OCI-LY7 (cell line): ENCODE results near the gene KREMEN1. TPM values are rescaled to one million over a fixed set of nuclear protein-coding genes. Genes with fewer than 3 reads are reported as not detected.

Experiments used
- BruUV-seq: library from RNA; stranded (reverse); fragments of 400-500 nt; replicated peaks from 2 replicates; lab custom pipeline; 2021; lab: Mats Ljungman, UMichigan
- CTCF ChIA-PET: fragments of 300-600 bp; sonication (Branson Sonifier 250); formaldehyde crosslinking; loops from one replicate; lab custom pipeline; 2022; ENCODE audit warnings: antibody characterized with exemption; ENCODE audit not compliant: unreplicated experiment; lab: Charles Lee
- POLR2A ChIA-PET: fragments of 300-600 bp; sonication (Branson Sonifier 250); formaldehyde crosslinking; loops from one replicate; lab custom pipeline; 2022; ENCODE audit warnings: antibody characterized with exemption; lab: Charles Lee
- DNase-seq: peaks from one replicate; pipeline ENCODE4 v3.0.0-alpha.2; 2015; ENCODE audit warnings: low spot score
- H2AFZ ChIP-seq: fragments of 200-600 bp; sonication (generic), shearing (Covaris generic); 2 replicates; pipeline ENCODE4 v1.6.1; 2014; ENCODE audit warnings: mild to moderate bottlenecking, antibody characterized with exemption, low read length, moderate library complexity
- H3K27ac ChIP-seq: fragments of 200-600 bp; sonication (generic); 2 replicates; pipeline ENCODE4 v1.5.1; 2014; ENCODE audit warnings: mixed run types, low read depth, mild to moderate bottlenecking, moderate library complexity, low read length, inconsistent platforms; ENCODE audit not compliant: poor library complexity, severe bottlenecking
- H3K36me3 ChIP-seq: fragments of 200-600 bp; sonication (generic); 2 replicates; pipeline ENCODE4 v1.6.1; 2014; ENCODE audit warnings: mild to moderate bottlenecking, antibody characterized with exemption, low read length, moderate library complexity, mixed read lengths; ENCODE audit not compliant: insufficient read depth
- H3K4me1 ChIP-seq: fragments of 200-600 bp; sonication (generic); 2 replicates; pipeline ENCODE4 v1.5.1; 2014; ENCODE audit warnings: mild to moderate bottlenecking, low read length; ENCODE audit not compliant: insufficient read depth, poor library complexity, severe bottlenecking
- H3K4me2 ChIP-seq: fragments of 200-600 bp; sonication (generic); 2 replicates; pipeline ENCODE4 v1.6.1; 2014; ENCODE audit warnings: mild to moderate bottlenecking, low read length
- H3K4me3 ChIP-seq: fragments of 200-600 bp; sonication (generic); 2 replicates; pipeline ENCODE4 v1.5.1; 2014; ENCODE audit warnings: mild to moderate bottlenecking, low read depth, low read length; ENCODE audit not compliant: poor library complexity, severe bottlenecking
- H3K79me2 ChIP-seq: fragments of 200-600 bp; sonication (generic); 2 replicates; pipeline ENCODE4 v1.6.1; 2016; ENCODE audit warnings: low read depth, mild to moderate bottlenecking, low read length, moderate library complexity, mixed read lengths; ENCODE audit not compliant: insufficient read depth
- H3K9me2 ChIP-seq: fragments of 200-600 bp; sonication (generic); 2 replicates; pipeline ENCODE4 v1.6.1; 2016; ENCODE audit warnings: mild to moderate bottlenecking, low read length, mixed read lengths; ENCODE audit not compliant: insufficient read depth
- H3K9me3 ChIP-seq: fragments of 200-600 bp; sonication (generic); 2 replicates; pipeline ENCODE4 v1.6.1; 2014; ENCODE audit warnings: mild to moderate bottlenecking, mixed run types, low read length, mixed read lengths
- H4K20me1 ChIP-seq: fragments of 200-600 bp; sonication (generic); 2 replicates; pipeline ENCODE4 v1.6.1; 2014; ENCODE audit warnings: mild to moderate bottlenecking, antibody characterized with exemption, low read length, moderate library complexity, mixed read lengths; ENCODE audit not compliant: insufficient read depth
- CTCF ChIP-seq: fragments of 200-600 bp; sonication (generic); conservative IDR thresholded peaks from 2 replicates; pipeline ENCODE4 v1.5.1; 2014; ENCODE audit warnings: mild to moderate bottlenecking, antibody characterized with exemption, low read length, moderate library complexity, mixed read lengths
- EZH2phosphoT487 ChIP-seq: fragments of 200-600 bp; sonication (generic); IDR thresholded peaks from 2 replicates; pipeline ENCODE4 v1.6.1; 2018; ENCODE audit warnings: low read depth, borderline replicate concordance, mild to moderate bottlenecking, mixed run types, antibody characterized with exemption, low read length, moderate library complexity, mixed read lengths
- intact Hi-C: fragments of 100-400 bp; cut with micrococcal nuclease; formaldehyde crosslinking; loops from one replicate; pipeline ENCODE4 v1.10.0; 2022; ENCODE audit not compliant: unreplicated experiment
- total RNA-seq, 2 experiments: library from RNA; depleted of rRNA in 1 of 2; stranded (reverse); fragments of >200 nt in 1 of 2; shearing (Covaris generic) in 1 of 2; gene quantifications; 2 replicates each; pipeline ENCODE4 v1.2.3, GENCODE V29; 2014 to 2022

Gene KREMEN1
- total RNA-seq, 2 experiments from 2014 or later = not detected

- TF ChIP-seq CTCF (no peak), EZH2phosphoT487 (no peak)
- H3K79me2 ChIP-seq = no peaks in the 10 kb centered on the region
- intact Hi-C loops = no loop called here
- no peaks in the 10 kb centered on the region for H3K9me3 ChIP-seq
- POLR2A ChIA-PET = no interaction called here
- no peak overlapping the region for H2AFZ ChIP-seq
- CTCF ChIA-PET = interaction anchor here (0.5 kb wide), 1 partner anchor 1851 kb away, joined by 3 read pairs; no protein-coding TSS in a partner anchor
- H4K20me1 ChIP-seq = no peaks in the 10 kb centered on the region; the same call in 1 of the 2 replicates
- no peaks in the 10 kb centered on the region for H3K9me2 ChIP-seq
- H3K4me1 ChIP-seq = no peaks in the 10 kb centered on the region
- no peak overlapping the region for H3K27ac ChIP-seq
- no peaks in the 10 kb centered on the region for H3K36me3 ChIP-seq
- no peak for DNase-seq
- no peak overlapping the region for H3K4me3 ChIP-seq
- H3K4me2 ChIP-seq = no peak overlapping the region
- no TSS peak for BruUV-seq
Measured at GRCh38 chr22:29089507-29089906, 16.7 kb downstream of the KREMEN1 start.

GRCh38 chr22:29090039-29090438 is 17.2 kb downstream of the KREMEN1 start:
- no peaks in the 10 kb centered on the region; the same call in 1 of the 2 replicates for H4K20me1 ChIP-seq
- H3K4me2 ChIP-seq = no peak overlapping the region
- no peaks in the 10 kb centered on the region for H3K4me1 ChIP-seq
- no peaks in the 10 kb centered on the region for H3K9me3 ChIP-seq
- no peaks in the 10 kb centered on the region for H3K79me2 ChIP-seq
- no peak overlapping the region for H3K27ac ChIP-seq
- no TSS peak for BruUV-seq
- ChIA-PET CTCF (interaction anchor here (0.5 kb wide), 1 partner anchor 1852 kb away, joined by 3 read pairs; no protein-coding TSS in a partner anchor), POLR2A (no interaction called here)
- intact Hi-C loops = no loop called here
- DNase-seq = no peak
- no peaks in the 10 kb centered on the region for H3K9me2 ChIP-seq
- H2AFZ ChIP-seq = no peak overlapping the region
- H3K36me3 ChIP-seq = no peaks in the 10 kb centered on the region
- no peak overlapping the region for H3K4me3 ChIP-seq
- TF ChIP-seq EZH2phosphoT487 (no peak), CTCF (no peak)

- H3K4me3 ChIP-seq = no peak overlapping the region
- no peaks in the 10 kb centered on the region for H3K36me3 ChIP-seq
- no peaks in the 10 kb centered on the region; the same call in 1 of the 2 replicates for H4K20me1 ChIP-seq
- H3K9me3 ChIP-seq = no peaks in the 10 kb centered on the region
- CTCF ChIA-PET = no interaction called here
- H3K9me2 ChIP-seq = no peaks in the 10 kb centered on the region
- H3K4me1 ChIP-seq = no peaks in the 10 kb centered on the region
- POLR2A ChIA-PET = no interaction called here
- no peak for DNase-seq
- H2AFZ ChIP-seq = no peak overlapping the region
- H3K27ac ChIP-seq = no peak overlapping the region
- H3K4me2 ChIP-seq = no peak overlapping the region
- TF ChIP-seq EZH2phosphoT487 (no peak), CTCF (no peak)
- H3K79me2 ChIP-seq = no peaks in the 10 kb centered on the region
- no TSS peak for BruUV-seq
- intact Hi-C loops = no loop called here
Measured at GRCh38 chr22:29092243-29092642, 19.4 kb downstream of the KREMEN1 start.
